Tibial artery (tissue), 4 donors: ENCODE results near the gene HDGFL3.
"Not testable (repeated sequence)": the region's sequence is repeated elsewhere in the genome, so short reads cannot be mapped to it uniquely, and the experiment has no call there.

Experiments
- DNase-seq, 2 donors: peaks; one replicate each; pipeline ENCODE4 v3.0.0-alpha.2; 2019
- H3K27ac ChIP-seq, 2 donors: fragments of 200-600 bp; sonication (generic) in 1 of 2; 1 replicate in 1 of 2; 2 replicates in 1 of 2; pipeline ENCODE4 v1.5.1; 2018 to 2019; ENCODE audit warnings: mild to moderate bottlenecking in 1 of 2
- H3K27me3 ChIP-seq, 2 donors: fragments of 200-600 bp; sonication (generic) in 1 of 2; one replicate each; pipeline versions ENCODE4 v1.5.1 to v1.6.0; 2016 to 2019
- H3K36me3 ChIP-seq, 3 donors: fragments of 200-600 bp; sonication (generic) in 2 of 3; one replicate each; pipeline ENCODE4 v1.5.1; 2016 to 2019; ENCODE audit warnings: mild to moderate bottlenecking in 2 of 3
- H3K4me1 ChIP-seq, 4 donors: fragments of 200-600 bp; sonication (generic) in 2 of 4; 1 replicate in 3 of 4; 2 replicates in 1 of 4; pipeline ENCODE4 v1.5.1; 2016 to 2019
- H3K4me3 ChIP-seq, 2 donors: fragments of 200-600 bp; sonication (generic) in 1 of 2; 1 replicate in 1 of 2; 2 replicates in 1 of 2; pipeline ENCODE4 v1.5.1; 2018 to 2019; ENCODE audit warnings: mild to moderate bottlenecking in 2 of 2
- H3K9me3 ChIP-seq, 3 donors: fragments of 200-600 bp; sonication (generic) in 1 of 3; one replicate each; pipeline ENCODE4 v1.5.1; 2016 to 2019
- intact Hi-C: fragments of 100-400 bp; cut with DNase I; formaldehyde crosslinking; loops from one replicate; pipeline ENCODE4 v1.15.0; 2023; ENCODE audit warnings: low total_unique reads
- TF ChIP-seq, protein P1 (sequence below), 2 experiments: fragments of 200-600 bp in 1 of 2; fragments of 450-650 bp in 1 of 2; IDR thresholded peaks; one replicate each; pipeline ENCODE4 v1.5.1; 2017 to 2019; ENCODE audit warnings: antibody characterized with exemption in 2 of 2, mild to moderate bottlenecking in 1 of 2, moderate library complexity in 1 of 2

HDGFL3 gene

DNA sequence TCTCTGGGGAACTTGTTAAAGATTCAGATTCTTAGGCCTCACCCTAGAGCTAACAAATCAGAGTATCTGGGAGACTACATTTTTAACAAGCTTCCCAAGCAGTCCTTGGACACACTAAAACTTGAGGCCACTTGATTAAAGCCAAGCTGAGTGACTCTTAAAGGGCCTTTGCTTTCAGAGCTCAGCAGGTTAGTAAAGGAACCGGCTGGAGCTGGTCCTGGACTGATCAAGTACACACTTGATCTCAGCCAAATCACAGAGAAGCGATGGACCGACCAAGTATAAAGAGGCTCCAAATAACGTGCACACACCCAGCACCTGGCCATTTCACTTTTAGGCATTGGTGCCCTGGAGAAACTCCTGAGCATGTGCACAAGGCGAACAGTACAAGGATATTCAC lies 113.0 kb downstream of the HDGFL3 start:
- H3K9me3 ChIP-seq, result peaks cover 0 to 9% (median 0%) of the 10 kb centered on the region in 3 donors
- no peaks in the 10 kb centered on the region for H3K36me3 ChIP-seq
- H3K27ac ChIP-seq, result no peak overlapping the region
- no peaks in the 10 kb centered on the region for H3K27me3 ChIP-seq
- intact Hi-C loops, result no loop called here
- TF ChIP-seq, protein P1, sequence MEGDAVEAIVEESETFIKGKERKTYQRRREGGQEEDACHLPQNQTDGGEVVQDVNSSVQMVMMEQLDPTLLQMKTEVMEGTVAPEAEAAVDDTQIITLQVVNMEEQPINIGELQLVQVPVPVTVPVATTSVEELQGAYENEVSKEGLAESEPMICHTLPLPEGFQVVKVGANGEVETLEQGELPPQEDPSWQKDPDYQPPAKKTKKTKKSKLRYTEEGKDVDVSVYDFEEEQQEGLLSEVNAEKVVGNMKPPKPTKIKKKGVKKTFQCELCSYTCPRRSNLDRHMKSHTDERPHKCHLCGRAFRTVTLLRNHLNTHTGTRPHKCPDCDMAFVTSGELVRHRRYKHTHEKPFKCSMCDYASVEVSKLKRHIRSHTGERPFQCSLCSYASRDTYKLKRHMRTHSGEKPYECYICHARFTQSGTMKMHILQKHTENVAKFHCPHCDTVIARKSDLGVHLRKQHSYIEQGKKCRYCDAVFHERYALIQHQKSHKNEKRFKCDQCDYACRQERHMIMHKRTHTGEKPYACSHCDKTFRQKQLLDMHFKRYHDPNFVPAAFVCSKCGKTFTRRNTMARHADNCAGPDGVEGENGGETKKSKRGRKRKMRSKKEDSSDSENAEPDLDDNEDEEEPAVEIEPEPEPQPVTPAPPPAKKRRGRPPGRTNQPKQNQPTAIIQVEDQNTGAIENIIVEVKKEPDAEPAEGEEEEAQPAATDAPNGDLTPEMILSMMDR (IDR thresholded peaks at IDR 0.05), result no peak
- no peak for DNase-seq
- no peaks in the 10 kb centered on the region for H3K4me1 ChIP-seq
- no peak overlapping the region for H3K4me3 ChIP-seq

DNA sequence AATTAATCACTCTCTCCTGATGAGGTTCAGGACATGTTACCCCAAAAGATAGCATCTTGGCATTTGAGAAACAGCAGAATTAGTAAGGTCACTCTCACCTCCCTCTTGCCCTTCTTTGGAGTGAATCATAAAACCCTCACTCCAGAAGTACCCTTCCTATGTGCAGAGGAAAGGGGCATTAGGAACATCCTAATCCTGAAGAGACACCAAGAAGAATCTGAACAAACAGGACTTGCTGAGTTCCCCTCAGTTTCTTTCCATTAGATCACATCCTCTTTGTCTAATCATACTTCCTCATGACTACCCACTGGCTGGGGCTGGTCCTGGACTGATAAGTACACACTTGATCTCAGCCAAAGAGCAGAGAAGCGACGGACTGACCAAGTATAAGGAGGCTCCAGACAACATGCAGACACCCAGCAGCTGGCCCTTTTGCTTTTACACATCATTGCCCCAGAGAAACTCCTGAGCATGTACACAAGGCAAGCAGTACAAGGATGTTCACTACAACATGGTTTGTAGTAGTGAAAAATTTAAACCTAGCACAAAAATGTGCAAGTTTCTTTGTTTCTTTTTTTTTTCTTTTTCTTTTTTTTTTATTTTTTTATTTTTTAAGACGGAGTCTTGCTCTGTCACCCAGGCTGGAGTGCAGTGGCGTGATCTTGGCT lies 115.2 kb downstream of the HDGFL3 start:
- DNase-seq, result peak; percentile 72 to 75
- intact Hi-C loops, result no loop called here
- H3K27ac ChIP-seq, result no peak overlapping the region

DNA sequence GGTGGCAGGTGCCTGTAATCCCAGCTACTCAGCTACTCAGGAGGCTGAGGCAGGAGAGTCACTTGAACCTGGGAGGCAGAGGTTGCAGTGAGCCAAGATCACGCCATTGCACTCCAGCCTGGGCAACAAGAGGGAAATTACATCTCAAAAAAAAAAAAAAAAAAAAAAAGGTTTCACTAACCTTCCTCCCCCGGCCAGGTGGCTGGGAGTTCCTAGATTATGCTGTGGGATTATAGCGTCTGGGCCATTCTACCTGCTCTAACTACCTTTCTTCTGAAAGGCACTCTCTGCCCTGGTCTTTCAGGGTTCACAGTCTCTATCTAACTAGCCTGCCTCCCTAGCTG lies 115.7 kb downstream of the HDGFL3 start:
- DNase-seq, H3K9me3 ChIP-seq, H3K36me3 ChIP-seq, intact Hi-C loops, H3K4me3 ChIP-seq, H3K27ac ChIP-seq, H3K4me1 ChIP-seq, H3K27me3 ChIP-seq: not testable (repeated sequence)

More for the DNA sequence above, 115.2 kb downstream of the HDGFL3 start:
- no peaks in the 10 kb centered on the region for H3K4me1 ChIP-seq
- no peaks in the 10 kb centered on the region for H3K36me3 ChIP-seq
- TF ChIP-seq, protein P1 (IDR thresholded peaks at IDR 0.05), result no peak
- peaks cover 0 to under 1% (median 0%) of the 10 kb centered on the region in 3 donors for H3K9me3 ChIP-seq
- no peak overlapping the region for H3K4me3 ChIP-seq
- no peaks in the 10 kb centered on the region for H3K27me3 ChIP-seq

DNA sequence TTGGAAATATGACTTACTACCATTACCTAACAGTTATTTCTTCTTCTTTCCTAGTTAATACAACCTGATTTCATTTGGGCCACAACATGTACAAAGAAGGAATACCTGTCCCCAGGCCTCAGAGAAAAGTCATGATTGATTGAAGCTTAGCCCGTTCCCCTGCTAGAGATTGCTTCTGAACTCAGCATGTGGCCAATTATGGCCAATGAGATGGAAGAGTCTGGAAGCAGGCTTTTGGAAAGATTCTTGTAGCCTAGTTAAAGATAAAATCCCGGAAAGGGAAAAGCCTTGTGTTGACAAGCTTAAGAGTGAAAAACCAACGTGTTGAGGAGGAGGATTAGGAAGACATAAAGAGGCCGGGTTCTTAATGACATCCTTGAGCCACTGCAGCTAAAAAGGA lies 117.2 kb downstream of the HDGFL3 start:
- DNase-seq, result no peak
- Histone ChIP-seq H3K4me3 (no peak overlapping the region), H3K27ac (no peak overlapping the region), H3K4me1 (no peaks in the 10 kb centered on the region), H3K36me3 (no peaks in the 10 kb centered on the region), H3K9me3 (no peaks in the 10 kb centered on the region), H3K27me3 (no peaks in the 10 kb centered on the region)
- intact Hi-C loops, result no loop called here
- TF ChIP-seq, protein P1 (IDR thresholded peaks at IDR 0.05), result no peak

DNA sequence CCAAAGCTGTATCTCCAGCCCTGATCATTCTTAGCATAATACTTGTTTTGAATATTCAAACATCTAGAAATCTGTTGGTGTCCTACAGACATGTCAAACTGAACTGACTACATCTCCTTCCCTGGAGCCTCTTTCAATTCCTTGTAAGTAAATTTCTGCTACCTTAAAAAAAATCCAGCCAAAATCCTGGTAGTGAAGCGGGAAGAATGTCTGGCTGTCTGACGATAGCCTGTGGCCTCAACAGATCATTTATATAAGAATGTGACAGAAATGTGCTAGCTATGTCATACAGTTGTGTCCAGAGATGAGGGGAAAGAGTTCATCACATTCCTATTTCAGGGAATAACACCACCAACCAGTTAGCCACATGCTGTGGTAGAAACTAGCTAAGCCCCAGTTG lies 118.7 kb downstream of the HDGFL3 start:
- Histone ChIP-seq H3K9me3 (no peaks in the 10 kb centered on the region), H3K36me3 (no peaks in the 10 kb centered on the region), H3K4me1 (no peaks in the 10 kb centered on the region), H3K4me3 (no peak overlapping the region), H3K27me3 (no peaks in the 10 kb centered on the region), H3K27ac (no peak overlapping the region)
- DNase-seq, result no peak
- TF ChIP-seq, protein P1 (IDR thresholded peaks at IDR 0.05), result no peak
- intact Hi-C loops, result no loop called here

DNA sequence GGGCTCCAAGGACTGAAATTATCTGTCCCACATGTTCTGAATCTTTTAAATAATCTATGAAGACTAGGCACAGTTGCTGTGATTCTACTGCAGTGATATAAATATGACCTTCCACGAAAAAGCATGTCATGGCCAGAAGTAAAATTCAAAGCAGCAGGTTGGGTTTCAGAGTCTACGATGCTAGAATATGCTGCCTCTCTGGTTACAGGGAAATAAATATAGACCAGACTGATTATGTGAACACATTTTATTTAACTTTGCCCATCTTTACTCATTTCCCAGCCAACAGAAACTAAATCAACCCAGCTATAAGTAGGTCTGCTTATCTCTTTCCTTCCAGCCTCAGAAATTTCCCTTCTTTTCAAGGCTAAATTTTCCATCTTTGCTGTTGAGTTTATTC lies 120.0 kb downstream of the HDGFL3 start:
- DNase-seq, result no peak
- H3K36me3 ChIP-seq, result no peaks in the 10 kb centered on the region
- no peak overlapping the region for H3K4me3 ChIP-seq
- intact Hi-C loops, result no loop called here
- no peaks in the 10 kb centered on the region for H3K4me1 ChIP-seq
- TF ChIP-seq, protein P1 (IDR thresholded peaks at IDR 0.05), result no peak
- no peak overlapping the region for H3K27ac ChIP-seq
- H3K27me3 ChIP-seq, result no peaks in the 10 kb centered on the region
- no peaks in the 10 kb centered on the region for H3K9me3 ChIP-seq

DNA sequence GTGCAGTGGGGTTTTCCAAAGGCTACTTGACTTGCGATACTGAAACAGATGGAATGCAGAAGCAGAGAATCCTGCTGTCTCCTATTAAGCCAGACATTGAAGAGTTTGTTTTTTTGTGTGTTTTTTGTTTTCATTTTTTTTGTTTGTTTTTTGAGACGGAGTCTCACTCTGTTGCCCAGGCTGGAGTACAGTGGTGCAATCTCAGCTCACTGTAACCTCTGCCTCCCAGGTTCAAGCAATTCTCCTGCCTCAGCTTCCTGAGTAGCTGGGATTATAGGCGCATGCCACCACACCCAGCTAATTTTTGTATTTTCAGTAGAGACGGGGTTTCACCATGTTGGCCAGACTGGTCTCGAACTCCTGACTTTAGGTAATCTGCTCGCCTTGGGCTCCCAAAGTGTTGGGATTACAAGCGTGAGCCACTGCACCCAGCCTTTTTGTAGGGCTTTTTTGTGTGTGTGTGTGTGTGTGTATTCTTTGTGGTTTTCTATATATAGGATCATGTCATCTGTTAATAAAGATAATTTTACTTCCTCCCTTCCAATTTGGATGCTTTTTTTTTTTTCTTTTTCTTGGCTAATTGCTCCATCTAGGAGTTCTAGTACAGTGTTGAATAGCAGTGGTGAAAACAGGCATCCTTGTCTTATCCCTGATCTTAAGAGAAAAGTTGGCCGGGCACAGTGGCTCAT lies 121.6 kb downstream of the HDGFL3 start:
- H3K36me3 ChIP-seq, H3K9me3 ChIP-seq, H3K4me1 ChIP-seq, DNase-seq, H3K27me3 ChIP-seq, intact Hi-C loops, H3K27ac ChIP-seq, H3K4me3 ChIP-seq: not testable (repeated sequence)

DNA sequence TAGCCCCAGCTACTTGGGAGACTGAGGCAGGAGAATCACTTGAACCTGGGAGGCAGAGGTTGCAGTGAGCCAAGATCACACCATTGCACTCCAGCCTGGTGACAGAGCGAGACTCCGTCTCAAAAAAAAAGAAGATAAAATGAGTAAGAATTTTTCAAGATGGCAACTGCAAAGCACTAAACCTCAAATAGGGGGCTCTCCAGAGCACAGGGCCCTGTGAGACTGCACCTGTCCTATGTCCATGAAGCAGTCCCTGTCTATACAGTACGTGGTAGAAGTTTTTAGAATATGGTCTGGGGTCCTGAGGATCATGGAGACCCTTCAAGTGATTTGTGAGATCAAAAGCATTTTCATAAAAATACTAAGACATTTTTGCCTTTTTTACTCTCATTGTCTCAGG lies 122.2 kb downstream of the HDGFL3 start:
- H3K9me3 ChIP-seq, H3K27ac ChIP-seq, H3K36me3 ChIP-seq, H3K4me1 ChIP-seq, intact Hi-C loops, DNase-seq, H3K4me3 ChIP-seq, H3K27me3 ChIP-seq: not testable (repeated sequence)
